ENCODE results near the gene IGSF11.

The IGSF11 gene

DNA sequence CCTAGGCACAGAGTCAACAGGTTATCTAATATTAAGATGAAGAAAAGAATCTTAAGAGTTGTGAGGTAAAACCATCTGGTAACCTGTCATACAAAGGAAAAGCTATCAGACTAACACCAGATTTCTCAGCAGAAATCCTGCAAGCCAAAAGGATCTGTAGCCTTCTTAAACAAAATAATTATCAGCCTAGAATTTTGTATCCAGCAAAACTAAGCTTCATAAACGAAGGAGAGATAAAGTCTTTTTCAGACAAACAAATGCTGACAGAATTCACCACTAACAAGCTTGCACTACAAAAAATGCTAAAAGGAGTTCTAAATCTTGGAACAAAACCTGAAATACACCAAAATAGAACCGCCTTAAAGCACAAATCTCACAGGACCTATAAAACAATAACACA lies 9.9 kb upstream of the IGSF11 start:
- no peak overlapping the region for H3K4me3 ChIP-seq (ENCODE audit: low read depth, low read length)
- no peak for DNase-seq (ENCODE audit: low read depth)
- TF ChIP-seq, protein P1, sequence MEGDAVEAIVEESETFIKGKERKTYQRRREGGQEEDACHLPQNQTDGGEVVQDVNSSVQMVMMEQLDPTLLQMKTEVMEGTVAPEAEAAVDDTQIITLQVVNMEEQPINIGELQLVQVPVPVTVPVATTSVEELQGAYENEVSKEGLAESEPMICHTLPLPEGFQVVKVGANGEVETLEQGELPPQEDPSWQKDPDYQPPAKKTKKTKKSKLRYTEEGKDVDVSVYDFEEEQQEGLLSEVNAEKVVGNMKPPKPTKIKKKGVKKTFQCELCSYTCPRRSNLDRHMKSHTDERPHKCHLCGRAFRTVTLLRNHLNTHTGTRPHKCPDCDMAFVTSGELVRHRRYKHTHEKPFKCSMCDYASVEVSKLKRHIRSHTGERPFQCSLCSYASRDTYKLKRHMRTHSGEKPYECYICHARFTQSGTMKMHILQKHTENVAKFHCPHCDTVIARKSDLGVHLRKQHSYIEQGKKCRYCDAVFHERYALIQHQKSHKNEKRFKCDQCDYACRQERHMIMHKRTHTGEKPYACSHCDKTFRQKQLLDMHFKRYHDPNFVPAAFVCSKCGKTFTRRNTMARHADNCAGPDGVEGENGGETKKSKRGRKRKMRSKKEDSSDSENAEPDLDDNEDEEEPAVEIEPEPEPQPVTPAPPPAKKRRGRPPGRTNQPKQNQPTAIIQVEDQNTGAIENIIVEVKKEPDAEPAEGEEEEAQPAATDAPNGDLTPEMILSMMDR (conservative IDR thresholded peaks at IDR 0.05; ENCODE audit: low read depth, low read length): no peak

DNA sequence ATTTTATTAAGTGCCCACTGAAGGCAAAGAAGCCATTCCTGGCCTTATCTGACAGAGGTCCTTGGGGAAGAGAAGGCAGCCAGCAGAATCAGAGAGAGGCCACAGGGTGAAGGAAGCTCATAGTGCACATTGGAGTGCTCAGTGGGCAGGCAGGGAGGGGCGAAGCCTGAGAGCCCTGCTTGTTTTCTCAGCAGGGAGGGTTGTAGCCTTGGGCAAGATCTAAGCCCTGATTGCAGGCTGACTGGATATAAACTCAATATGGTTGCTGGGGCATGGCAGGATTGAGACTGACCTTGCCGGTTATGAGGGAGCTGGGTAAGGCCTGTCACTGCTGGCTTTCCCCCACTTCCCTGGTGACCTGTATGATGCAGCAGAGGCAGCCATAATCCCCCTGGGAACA lies 7.5 kb upstream of the IGSF11 start:
- DNase-seq (ENCODE audit: low read depth): no peak
- no peak overlapping the region for H3K4me3 ChIP-seq (ENCODE audit: low read depth, low read length)
- TF ChIP-seq, protein P1 (conservative IDR thresholded peaks at IDR 0.05; ENCODE audit: low read depth, low read length): no peak

DNA sequence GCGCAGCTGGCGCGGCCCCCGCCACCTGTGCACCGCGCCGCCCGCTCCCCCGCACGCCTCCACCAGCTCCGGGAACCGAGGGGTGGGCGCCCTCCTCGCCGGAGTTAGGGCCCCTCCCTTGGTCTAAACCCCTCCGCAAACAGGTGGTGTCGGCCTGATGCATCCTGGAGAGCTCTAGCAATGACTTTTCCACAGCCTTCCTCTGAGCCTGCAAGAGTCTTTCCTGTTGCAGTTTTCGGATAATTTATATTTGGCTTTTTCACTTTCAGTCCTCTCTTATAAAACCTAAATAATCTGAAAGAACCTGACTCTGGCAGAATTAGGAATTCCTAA lies 334 bp upstream of the IGSF11 start:
- TF ChIP-seq, protein P1 (conservative IDR thresholded peaks at IDR 0.05; ENCODE audit: low read depth, low read length): no peak
- peak overlapping the region; percentile 59 for H3K4me3 ChIP-seq (ENCODE audit: low read depth, low read length)
- no peak for DNase-seq (ENCODE audit: low read depth)

DNA sequence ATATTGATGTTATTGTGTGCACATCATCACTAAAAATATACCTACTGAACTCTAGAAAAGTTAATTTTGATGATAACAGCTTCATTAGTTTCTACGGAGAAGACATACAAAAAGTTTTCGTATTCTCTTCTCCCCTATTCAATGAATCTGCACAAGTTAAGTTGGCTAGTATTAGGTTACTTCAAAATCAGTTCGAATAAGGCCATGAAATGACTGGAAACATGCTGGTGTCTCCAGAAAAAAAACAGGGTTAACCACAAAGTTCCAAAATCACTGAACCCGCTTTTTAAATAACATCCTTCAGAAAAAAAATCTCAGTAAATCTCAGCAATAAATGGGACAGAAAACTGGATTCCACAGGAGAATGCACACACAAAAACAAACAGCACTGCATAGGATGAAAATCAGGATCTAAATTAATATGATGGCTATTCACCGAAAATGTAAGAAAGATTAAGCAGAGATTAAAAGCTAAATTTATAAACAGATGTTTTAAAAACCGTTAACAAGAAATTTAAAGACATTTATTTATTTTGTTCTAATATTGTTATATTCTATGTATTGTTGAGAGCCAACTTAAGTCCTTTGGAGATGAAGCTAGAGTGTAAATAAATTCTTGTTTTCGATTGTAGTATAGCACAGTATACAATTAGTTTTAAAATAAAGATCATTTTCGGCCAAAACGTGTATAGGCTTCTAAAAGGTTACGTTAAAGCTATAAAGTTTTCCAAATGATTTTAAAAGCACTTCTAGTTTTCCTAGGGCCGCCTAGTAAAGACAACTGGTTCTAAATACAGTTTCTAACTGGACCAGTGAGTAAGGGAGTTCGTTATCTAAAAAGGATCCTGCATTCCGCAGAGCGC lies 1.0 kb downstream of the IGSF11 start:
- TF ChIP-seq, protein P1 (conservative IDR thresholded peaks at IDR 0.05; ENCODE audit: low read depth, low read length): no peak
- no peak for DNase-seq (ENCODE audit: low read depth)
- no peak overlapping the region for H3K4me3 ChIP-seq (ENCODE audit: low read depth, low read length)

DNA sequence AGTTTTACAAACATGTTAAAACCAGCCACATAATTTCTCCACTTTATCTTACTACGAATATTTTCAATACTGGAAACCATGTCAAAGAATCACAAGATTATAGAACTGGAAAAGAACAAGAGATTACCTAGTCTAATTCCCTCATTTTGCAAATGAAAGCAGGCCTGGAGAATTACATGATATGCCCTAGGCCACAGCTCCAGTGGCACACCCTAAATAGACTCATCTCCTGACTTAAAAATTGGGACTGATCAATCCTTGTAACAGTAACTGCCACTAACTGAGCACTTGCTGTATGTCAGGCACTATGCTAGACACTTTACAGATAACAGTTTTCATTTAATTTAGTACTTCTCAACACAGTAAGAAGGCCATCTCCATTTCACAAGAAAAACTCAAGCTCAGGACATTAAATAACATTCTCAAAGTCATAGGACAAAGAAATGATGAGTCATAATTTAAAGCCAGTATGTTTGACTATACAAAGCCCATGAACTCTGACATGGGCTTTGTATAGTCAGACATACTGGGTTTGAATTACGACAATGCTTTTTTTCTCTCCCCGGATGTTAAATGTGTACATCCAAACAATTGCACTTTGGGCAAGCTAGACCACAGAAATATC lies 9.4 kb downstream of the IGSF11 start:
- TF ChIP-seq, protein P1 (conservative IDR thresholded peaks at IDR 0.05; ENCODE audit: low read depth, low read length): no peak
- DNase-seq (ENCODE audit: low read depth): no peak
- no peak overlapping the region for H3K4me3 ChIP-seq (ENCODE audit: low read depth, low read length)

DNA sequence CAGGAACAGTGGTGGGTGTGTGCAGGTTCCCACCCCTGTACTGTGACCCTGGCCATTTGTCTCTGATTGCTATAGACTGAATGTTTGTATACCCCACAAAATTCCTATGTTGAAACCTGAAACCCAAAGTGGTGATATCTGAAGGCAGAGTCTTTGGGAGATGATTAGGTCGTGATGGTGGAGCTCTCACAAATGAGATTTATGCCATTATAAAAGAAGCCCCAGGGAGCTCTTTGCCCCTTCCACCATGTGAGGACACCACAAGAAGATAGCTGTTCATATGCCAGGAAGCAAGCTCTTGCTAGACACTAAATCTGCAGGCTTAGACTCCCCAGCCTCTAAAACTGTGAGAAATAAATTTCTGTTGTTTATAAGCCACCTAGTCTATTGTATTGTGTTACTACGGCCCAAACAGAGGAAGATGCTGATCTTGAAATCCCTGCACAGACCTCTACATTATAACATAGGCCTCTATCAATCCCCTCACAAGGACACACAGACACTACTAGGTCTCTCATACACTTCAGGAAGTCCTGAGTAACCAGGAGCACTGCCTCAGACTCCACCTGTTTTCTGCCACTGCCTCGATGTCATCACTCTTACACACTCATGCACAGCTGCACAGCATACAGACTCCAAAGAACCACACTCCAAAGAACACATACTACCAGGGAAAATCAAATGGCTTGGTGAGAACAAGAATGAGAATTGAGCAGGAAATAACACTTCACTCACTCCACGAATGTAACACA lies 14.7 kb downstream of the IGSF11 start:
- TF ChIP-seq, protein P1 (conservative IDR thresholded peaks at IDR 0.05; ENCODE audit: low read depth, low read length): no peak
- H3K4me3 ChIP-seq (ENCODE audit: low read depth, low read length): no peak overlapping the region
- DNase-seq (ENCODE audit: low read depth): no peak
